ENCODE results near the gene HOXA6. TPM values are rescaled to one million over a fixed set of nuclear protein-coding genes. Genes with fewer than 3 reads are reported as not detected.

The HOXA6 gene
- total RNA-seq, 1 experiment from 2014 or later = 0.65 TPM

- no peaks in the 10 kb centered on the region for H3K79me2 ChIP-seq (ENCODE audit: low read depth)
- no peaks in the 10 kb centered on the region for H3K27me3 ChIP-seq (ENCODE audit: insufficient read depth, low read depth)
- POLR2A ChIA-PET (ENCODE audit: unreplicated experiment) = no interaction called here
- H2AFZ ChIP-seq = no peak overlapping the region
- H3K36me3 ChIP-seq (ENCODE audit: low read depth) = no peaks in the 10 kb centered on the region
- no peak for DNase-seq
- H3K9me3 ChIP-seq (ENCODE audit: insufficient read depth, low read depth) = no peaks in the 10 kb centered on the region
- intact Hi-C loops (cut with micrococcal nuclease; ENCODE audit: unreplicated experiment) = loop anchor here (5.0 to 10.0 kb wide), 3 partner anchors 931 to 1597 kb away; no protein-coding TSS in a partner anchor
- H3K9me2 ChIP-seq (ENCODE audit: insufficient read depth) = no peaks in the 10 kb centered on the region
- no peak overlapping the region for H3K27ac ChIP-seq
- H4K20me1 ChIP-seq (ENCODE audit: insufficient read depth) = no peaks in the 10 kb centered on the region
- no peak overlapping the region for H3K4me2 ChIP-seq
- TF ChIP-seq EZH2 (IDR thresholded peaks at IDR 0.05; ENCODE audit: low read depth) = no peak
- no peak for TF ChIP-seq CTCF (conservative IDR thresholded peaks at IDR 0.05)
- H3F3A ChIP-seq (ENCODE audit: insufficient read depth, low read depth) = peaks cover 28% of the 10 kb centered on the region
- 0 out of 2 replicates have a peak, but pooled peaks cover 9% of the 10 kb centered on the region for H3K4me1 ChIP-seq (replicated peaks; ENCODE audit: insufficient read depth)
- no TSS peak for BruUV-seq (replicated peaks)
- no peak overlapping the region for H3K4me3 ChIP-seq
- CTCF ChIA-PET = no interaction called here
These were observed 16.4 kb upstream of the HOXA6 start for GRCh38 chr7:27164045-27164366.

- no peak for DNase-seq
- no peaks in the 10 kb centered on the region for H3K27me3 ChIP-seq (ENCODE audit: insufficient read depth, low read depth)
- H2AFZ ChIP-seq = no peak overlapping the region
- intact Hi-C loops (cut with micrococcal nuclease; ENCODE audit: unreplicated experiment) = loop anchor here (5.0 to 10.0 kb wide), 3 partner anchors 931 to 1596 kb away; no protein-coding TSS in a partner anchor
- TF ChIP-seq CTCF (conservative IDR thresholded peaks at IDR 0.05) = no peak
- no peak for TF ChIP-seq EZH2 (IDR thresholded peaks at IDR 0.05; ENCODE audit: low read depth)
- H3K36me3 ChIP-seq (ENCODE audit: low read depth) = no peaks in the 10 kb centered on the region
- 0 out of 2 replicates have a peak, but pooled peaks cover 3% of the 10 kb centered on the region for H3K4me1 ChIP-seq (replicated peaks; ENCODE audit: insufficient read depth)
- H3K9me3 ChIP-seq (ENCODE audit: insufficient read depth, low read depth) = no peaks in the 10 kb centered on the region
- H3K79me2 ChIP-seq (ENCODE audit: low read depth) = no peaks in the 10 kb centered on the region
- no peaks in the 10 kb centered on the region for H3K9me2 ChIP-seq (ENCODE audit: insufficient read depth)
- POLR2A ChIA-PET (ENCODE audit: unreplicated experiment) = interaction anchor here (0.6 kb wide), 1 partner anchor 786 kb away, joined by 5 read pairs; no protein-coding TSS in a partner anchor
- no TSS peak for BruUV-seq (replicated peaks)
- H3F3A ChIP-seq (ENCODE audit: insufficient read depth, low read depth) = peaks cover 26% of the 10 kb centered on the region
- H3K4me2 ChIP-seq = no peak overlapping the region
- H4K20me1 ChIP-seq (ENCODE audit: insufficient read depth) = no peaks in the 10 kb centered on the region
- no peak overlapping the region for H3K4me3 ChIP-seq
- no peak overlapping the region for H3K27ac ChIP-seq
- CTCF ChIA-PET = interaction anchor here (0.9 to 3.1 kb wide), 3 partner anchors 404 to 794 kb away, joined by 3 to 24 read pairs (median 11); no protein-coding TSS in a partner anchor
These were observed 15.9 kb upstream of the HOXA6 start for GRCh38 chr7:27163288-27164044.

GRCh38 chr7:27162561-27163287 lies 15.2 kb upstream of the HOXA6 start:
- Histone ChIP-seq H3K36me3 (ENCODE audit: low read depth) (no peaks in the 10 kb centered on the region), H3F3A (ENCODE audit: insufficient read depth, low read depth) (peaks cover 18% of the 10 kb centered on the region), H3K9me3 (ENCODE audit: insufficient read depth, low read depth) (no peaks in the 10 kb centered on the region), H4K20me1 (ENCODE audit: insufficient read depth) (no peaks in the 10 kb centered on the region), H3K9me2 (ENCODE audit: insufficient read depth) (no peaks in the 10 kb centered on the region), H3K4me3 (no peak overlapping the region), H3K4me2 (no peak overlapping the region), H2AFZ (no peak overlapping the region), H3K4me1 (replicated peaks; ENCODE audit: insufficient read depth) (0 out of 2 replicates have a peak, but pooled peaks cover 3% of the 10 kb centered on the region), H3K27me3 (ENCODE audit: insufficient read depth, low read depth) (no peaks in the 10 kb centered on the region), H3K79me2 (ENCODE audit: low read depth) (no peaks in the 10 kb centered on the region), H3K27ac (no peak overlapping the region)
- DNase-seq = no peak
- intact Hi-C loops (cut with micrococcal nuclease; ENCODE audit: unreplicated experiment) = loop anchor here (5.0 to 10.0 kb wide), 3 partner anchors 932 to 1595 kb away; no protein-coding TSS in a partner anchor
- TF ChIP-seq EZH2 (IDR thresholded peaks at IDR 0.05; ENCODE audit: low read depth) = no peak
- TF ChIP-seq CTCF (conservative IDR thresholded peaks at IDR 0.05) = no peak
- POLR2A ChIA-PET (ENCODE audit: unreplicated experiment) = interaction anchor here (0.6 to 0.7 kb wide), 2 partner anchors 786 to 1011 kb away, joined by 5 read pairs; partner anchors contain the start of gene NFE2L3
- BruUV-seq (replicated peaks) = no TSS peak
- CTCF ChIA-PET = interaction anchor here (0.9 to 3.1 kb wide), 4 partner anchors 403 to 794 kb away, joined by 3 to 24 read pairs (median 7); no protein-coding TSS in a partner anchor
